Measurements from ENCODE around the gene RBMS3.

The RBMS3 gene

GRCh38 chr3:29721789-29722188 lies 440.9 kb downstream of the RBMS3 start:
- no peak for DNase-seq (ENCODE audit: low read depth in 3 of 3)

- no peak for DNase-seq (ENCODE audit: low read depth in 3 of 3)
Measured at GRCh38 chr3:29731050-29731449, 450.2 kb downstream of the RBMS3 start.

- DNase-seq (ENCODE audit: low read depth in 3 of 3): no peak
Measured at GRCh38 chr3:29741231-29741630, 460.4 kb downstream of the RBMS3 start.

GRCh38 chr3:29745232-29745870 lies 464.5 kb downstream of the RBMS3 start:
- no peak for DNase-seq (ENCODE audit: low read depth in 3 of 3)

- DNase-seq (ENCODE audit: low read depth in 3 of 3): no peak
Measured at GRCh38 chr3:29746163-29746760, 465.4 kb downstream of the RBMS3 start.

- DNase-seq (ENCODE audit: low read depth in 3 of 3): no peak
Measured at GRCh38 chr3:29747991-29748390, 467.1 kb downstream of the RBMS3 start.

GRCh38 chr3:29751647-29752314 lies 470.9 kb downstream of the RBMS3 start:
- no peak for DNase-seq (ENCODE audit: low read depth in 3 of 3)

GRCh38 chr3:29754346-29754745 lies 473.5 kb downstream of the RBMS3 start:
- no peak for DNase-seq (ENCODE audit: low read depth in 3 of 3)

- DNase-seq (ENCODE audit: low read depth in 3 of 3): no peak
Measured at GRCh38 chr3:29755416-29755815, 474.5 kb downstream of the RBMS3 start.

GRCh38 chr3:29757054-29757777 lies 476.3 kb downstream of the RBMS3 start:
- no peak for DNase-seq (ENCODE audit: low read depth in 3 of 3)

GRCh38 chr3:29758108-29758433 lies 477.2 kb downstream of the RBMS3 start:
- no peak for DNase-seq (ENCODE audit: low read depth in 3 of 3)

GRCh38 chr3:29758434-29759322 lies 477.8 kb downstream of the RBMS3 start:
- no peak for DNase-seq (ENCODE audit: low read depth in 3 of 3)

GRCh38 chr3:29759411-29760225 lies 478.7 kb downstream of the RBMS3 start:
- no peak for DNase-seq (ENCODE audit: low read depth in 3 of 3)

- no peak for DNase-seq (ENCODE audit: low read depth in 3 of 3)
Measured at GRCh38 chr3:29760226-29760685, 479.4 kb downstream of the RBMS3 start.

- DNase-seq (ENCODE audit: low read depth in 3 of 3): no peak
Measured at GRCh38 chr3:29761517-29761916, 480.6 kb downstream of the RBMS3 start.

GRCh38 chr3:29763115-29763514 lies 482.2 kb downstream of the RBMS3 start:
- no peak for DNase-seq (ENCODE audit: low read depth in 3 of 3)

- DNase-seq (ENCODE audit: low read depth in 3 of 3): no peak
Measured at GRCh38 chr3:29764041-29764440, 483.2 kb downstream of the RBMS3 start.

GRCh38 chr3:29764603-29765254 lies 483.9 kb downstream of the RBMS3 start:
- no peak for DNase-seq (ENCODE audit: low read depth in 3 of 3)

- DNase-seq (ENCODE audit: low read depth in 3 of 3): no peak
Measured at GRCh38 chr3:29771602-29772001, 490.7 kb downstream of the RBMS3 start.

GRCh38 chr3:29772436-29772835 lies 491.6 kb downstream of the RBMS3 start:
- no peak for DNase-seq (ENCODE audit: low read depth in 3 of 3)
